Spleen (tissue), 7 donors: ENCODE measurements around the gene ERBB4.

Experiments used
- POLR2AphosphoS5 ChIP-seq, 3 donors: sonication (generic); formaldehyde crosslinking; IDR thresholded peaks; one replicate each; pipeline ENCODE4 v1.5.1; 2017; ENCODE audit warnings: antibody characterized with exemption in 3 of 3
- TF ChIP-seq, protein P1 (sequence below), 11 experiments: fragments of 200-600 bp in 7 of 11; fragments of 450-650 bp in 4 of 11; sonication (generic) in 4 of 11; IDR thresholded peaks in 8 of 11; conservative IDR thresholded peaks in 3 of 11; 1 replicate in 7 of 11; 2 replicates in 4 of 11; pipeline versions ENCODE4 v1.4.0 to v1.8.0; 2016 to 2021; ENCODE audit warnings: antibody characterized with exemption in 11 of 11, inconsistent platforms in 4 of 11, mild to moderate bottlenecking in 1 of 11
- donor health status: DM: no; HTN: no; CAD: no; lungs with moderate emphysema.
- donor health status: DM: no; HTN: no; CAD: no.
- donor health status: DM: no; HTN: no; CAD: no.

DNA sequence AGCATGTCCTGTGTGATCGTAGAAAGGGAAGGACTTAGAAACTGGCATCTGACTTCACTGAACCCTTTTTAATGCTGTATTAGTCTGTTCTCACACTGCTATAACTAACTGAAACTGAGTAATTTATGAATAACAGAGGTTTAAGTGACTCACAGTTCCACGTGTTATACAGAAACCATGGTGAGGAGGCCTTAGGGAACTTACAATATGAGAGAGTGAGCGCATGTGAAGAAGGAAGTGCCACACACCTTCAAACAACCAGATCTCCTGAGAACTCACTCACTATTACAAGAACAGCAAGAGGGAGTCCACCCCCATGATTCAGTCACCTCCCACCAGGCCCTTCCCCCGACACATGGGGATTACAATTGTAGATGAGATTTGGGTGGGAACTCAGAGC, 1170.9 kb downstream of the ERBB4 start:
- TF ChIP-seq, protein P1, sequence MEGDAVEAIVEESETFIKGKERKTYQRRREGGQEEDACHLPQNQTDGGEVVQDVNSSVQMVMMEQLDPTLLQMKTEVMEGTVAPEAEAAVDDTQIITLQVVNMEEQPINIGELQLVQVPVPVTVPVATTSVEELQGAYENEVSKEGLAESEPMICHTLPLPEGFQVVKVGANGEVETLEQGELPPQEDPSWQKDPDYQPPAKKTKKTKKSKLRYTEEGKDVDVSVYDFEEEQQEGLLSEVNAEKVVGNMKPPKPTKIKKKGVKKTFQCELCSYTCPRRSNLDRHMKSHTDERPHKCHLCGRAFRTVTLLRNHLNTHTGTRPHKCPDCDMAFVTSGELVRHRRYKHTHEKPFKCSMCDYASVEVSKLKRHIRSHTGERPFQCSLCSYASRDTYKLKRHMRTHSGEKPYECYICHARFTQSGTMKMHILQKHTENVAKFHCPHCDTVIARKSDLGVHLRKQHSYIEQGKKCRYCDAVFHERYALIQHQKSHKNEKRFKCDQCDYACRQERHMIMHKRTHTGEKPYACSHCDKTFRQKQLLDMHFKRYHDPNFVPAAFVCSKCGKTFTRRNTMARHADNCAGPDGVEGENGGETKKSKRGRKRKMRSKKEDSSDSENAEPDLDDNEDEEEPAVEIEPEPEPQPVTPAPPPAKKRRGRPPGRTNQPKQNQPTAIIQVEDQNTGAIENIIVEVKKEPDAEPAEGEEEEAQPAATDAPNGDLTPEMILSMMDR (IDR thresholded peaks at IDR 0.05 in 8 of 11, conservative IDR thresholded peaks at IDR 0.05 in 3 of 11) = no peak
- TF ChIP-seq POLR2AphosphoS5 (IDR thresholded peaks at IDR 0.05) = no peak
